Hepatocyte (in vitro differentiated cells): ENCODE measurements around the gene KIAA0513.

ENCODE experiments used
- EZH2 ChIP-seq: fragments of 200-600 bp; sonication (generic); IDR thresholded peaks from 2 replicates; pipeline ENCODE4 v1.6.1; 2016; ENCODE audit warnings: antibody characterized with exemption, mild to moderate bottlenecking, borderline replicate concordance
- EZH2phosphoT487 ChIP-seq: fragments of 200-600 bp; sonication (generic); IDR thresholded peaks from one replicate; pipeline ENCODE4 v1.6.1; 2018; ENCODE audit warnings: antibody characterized with exemption, mild to moderate bottlenecking, low read depth, moderate library complexity; ENCODE audit not compliant: unreplicated experiment, severe bottlenecking
- TF ChIP-seq, protein P1 (sequence below): fragments of 200-600 bp; sonication (generic); IDR thresholded peaks from 2 replicates; pipeline ENCODE4 v1.5.1; 2016; ENCODE audit warnings: antibody characterized with exemption, mild to moderate bottlenecking; ENCODE audit not compliant: poor library complexity

DNA sequence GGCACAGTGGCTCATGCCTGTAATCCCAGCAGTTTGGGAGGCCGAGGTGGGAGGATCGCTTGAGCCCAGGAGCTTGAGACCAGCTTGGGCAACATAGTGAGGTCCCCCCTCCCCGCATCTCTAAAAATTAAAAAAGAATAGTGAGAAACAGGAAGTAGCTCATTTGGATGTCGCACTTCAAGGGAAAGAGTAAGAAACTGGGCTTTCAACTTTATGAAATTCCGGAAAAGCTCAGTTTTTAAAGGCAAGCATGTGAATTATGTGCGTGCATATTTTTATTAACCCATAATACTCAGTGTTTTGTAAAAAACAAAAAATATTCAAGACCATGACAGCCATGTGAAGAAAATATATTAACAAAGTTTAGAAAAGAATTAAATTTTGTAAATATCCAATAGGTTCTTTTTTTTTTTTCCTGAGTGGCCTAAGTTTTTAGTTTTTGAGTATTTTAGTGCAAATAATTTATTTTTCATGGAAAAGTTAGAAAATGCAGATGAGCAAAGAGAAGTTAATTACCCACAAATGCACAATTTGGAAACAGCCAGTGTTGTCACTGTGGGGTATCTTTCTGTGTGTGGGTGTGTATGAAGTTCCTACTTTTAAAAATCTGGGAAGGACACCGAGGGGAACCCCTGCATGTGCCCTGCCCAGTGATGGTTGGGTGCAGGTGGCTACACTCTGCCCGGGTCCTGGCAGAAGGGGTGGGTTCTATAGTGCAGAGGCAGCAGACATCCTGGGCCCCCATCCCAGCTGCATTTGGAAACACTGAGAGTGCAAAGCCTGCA, 44.7 kb downstream of the KIAA0513 start:
- TF ChIP-seq, protein P1, sequence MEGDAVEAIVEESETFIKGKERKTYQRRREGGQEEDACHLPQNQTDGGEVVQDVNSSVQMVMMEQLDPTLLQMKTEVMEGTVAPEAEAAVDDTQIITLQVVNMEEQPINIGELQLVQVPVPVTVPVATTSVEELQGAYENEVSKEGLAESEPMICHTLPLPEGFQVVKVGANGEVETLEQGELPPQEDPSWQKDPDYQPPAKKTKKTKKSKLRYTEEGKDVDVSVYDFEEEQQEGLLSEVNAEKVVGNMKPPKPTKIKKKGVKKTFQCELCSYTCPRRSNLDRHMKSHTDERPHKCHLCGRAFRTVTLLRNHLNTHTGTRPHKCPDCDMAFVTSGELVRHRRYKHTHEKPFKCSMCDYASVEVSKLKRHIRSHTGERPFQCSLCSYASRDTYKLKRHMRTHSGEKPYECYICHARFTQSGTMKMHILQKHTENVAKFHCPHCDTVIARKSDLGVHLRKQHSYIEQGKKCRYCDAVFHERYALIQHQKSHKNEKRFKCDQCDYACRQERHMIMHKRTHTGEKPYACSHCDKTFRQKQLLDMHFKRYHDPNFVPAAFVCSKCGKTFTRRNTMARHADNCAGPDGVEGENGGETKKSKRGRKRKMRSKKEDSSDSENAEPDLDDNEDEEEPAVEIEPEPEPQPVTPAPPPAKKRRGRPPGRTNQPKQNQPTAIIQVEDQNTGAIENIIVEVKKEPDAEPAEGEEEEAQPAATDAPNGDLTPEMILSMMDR = no peak
- no peak for TF ChIP-seq EZH2
- TF ChIP-seq EZH2phosphoT487 = no peak
